Activated naive CD4-positive, alpha-beta T cell treated with anti-CD3 and anti-CD28 coated beads, Interleukin-2, amount 10 ng/mL, durations not matched to agents 5 hours and 36 hours (primary cell): Measurements from ENCODE around the gene GATA1. TPM values are rescaled to one million over a fixed set of nuclear protein-coding genes. Genes with fewer than 3 reads are reported as not detected.

ENCODE experiments used
- total RNA-seq, 2 experiments: library from RNA; stranded (reverse); gene quantifications; one replicate each; pipeline ENCODE4 v1.2.3, GENCODE V29; 2021

Gene GATA1
- total RNA-seq, result not detected

GRCh38 chrX:48786341-48786800, at the start of gene GATA1:
TSS of gene GATA1 (plus strand) at chrX:48786590. CDS start at chrX:48791110, 4,520 bp downstream.

DNA sequence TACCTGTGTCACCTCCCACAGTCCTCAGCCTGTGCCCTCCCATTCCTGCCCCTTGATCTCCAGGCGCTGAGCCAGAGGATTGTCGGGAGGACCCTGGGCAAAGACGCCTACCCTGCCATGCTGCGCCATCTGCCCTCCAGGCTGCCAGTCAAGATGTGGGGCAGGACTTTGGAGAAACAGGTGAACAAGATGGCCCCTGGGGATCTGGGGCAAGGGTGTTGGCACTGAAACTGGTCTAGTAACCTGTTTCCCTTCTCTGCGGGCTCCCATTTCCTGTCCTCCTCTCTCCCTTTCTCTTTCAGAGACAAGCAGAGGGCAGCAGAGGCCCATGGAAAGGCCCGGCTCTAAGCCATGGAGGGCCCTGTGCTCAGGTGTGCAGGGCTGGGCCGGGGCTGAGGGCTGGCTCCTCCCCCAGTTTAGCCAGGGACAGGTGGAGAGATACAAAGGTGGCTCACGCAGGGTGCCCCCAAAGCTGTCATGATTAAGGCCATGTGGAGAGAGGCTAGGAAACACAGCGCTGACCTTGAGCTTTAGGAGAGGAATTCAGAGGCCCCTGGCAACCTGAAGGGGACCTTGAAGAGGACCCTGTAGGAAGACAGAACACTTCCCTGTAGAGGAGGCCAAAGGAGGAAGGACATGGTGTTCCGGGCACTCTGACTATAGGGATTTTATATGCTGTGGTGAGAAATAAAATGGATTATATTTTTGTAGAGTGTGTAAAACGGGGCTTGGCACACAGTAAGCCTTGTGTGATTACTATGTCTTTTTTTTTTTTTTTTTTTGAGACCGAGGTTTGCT, 24.5 kb upstream of the GATA1 start, which contains the start of gene GLOD5:
Gene GLOD5, plus strand, starts transcription at position 74 of the 798 bp plus-strand sequence. Its CDS starts 44 bp downstream, at position 118.

GRCh38 chrX:48801280-48802088, 15.1 kb downstream of the GATA1 start, which contains the start of gene HDAC6:
TSS of gene HDAC6 (plus strand) at chrX:48802067. CDS start at chrX:48802693, 626 bp downstream.

GRCh38 chrX:48826135-48826875, 39.9 kb downstream of the GATA1 start, which contains the start of gene ERAS:
TSS of gene ERAS (plus strand) at chrX:48826513. CDS start at chrX:48829124, 2,611 bp downstream.

GRCh38 chrX:48835524-48836329, 49.3 kb downstream of the GATA1 start, which contains the start of gene PCSK1N:
TSS of gene PCSK1N (minus strand) at chrX:48835610. CDS start at chrX:48835532, 78 bp downstream.

Other genes with a start within 250 kb of the GATA1 start
- 10 to 100 TPM; 19.5 to 20.5 TPM for gene TBC1D25, start 246.9 kb upstream of the GATA1 start, total RNA-seq
- gene RBM3, start 212.1 kb upstream of the GATA1 start, total RNA-seq, result 100 to 1,000 TPM; 267 to 273 TPM
- 10 to 100 TPM; 54.1 to 56.9 TPM for gene WDR13, start 189.1 kb upstream of the GATA1 start, total RNA-seq
- gene WAS, start 102.8 kb upstream of the GATA1 start, total RNA-seq, result 100 to 1,000 TPM; 155 to 171 TPM
- gene SUV39H1, start 89.9 kb upstream of the GATA1 start, total RNA-seq, result 10 to 100 TPM; 22.9 to 24.2 TPM
- not detected for gene GLOD5, start 24.8 kb upstream of the GATA1 start, total RNA-seq
- 100 to 1,000 TPM; 103 to 104 TPM for gene HDAC6, start 15.5 kb downstream of the GATA1 start, total RNA-seq
- gene ERAS, start 39.9 kb downstream of the GATA1 start, total RNA-seq, result not detected
- under 1 TPM; 0.38 to 0.91 TPM for gene PCSK1N, start 49.0 kb downstream of the GATA1 start, total RNA-seq
- gene TIMM17B, start 111.2 kb downstream of the GATA1 start, total RNA-seq, result 10 to 100 TPM; 38.8 to 39.9 TPM
- 10 to 100 TPM; 93.7 to 97.5 TPM for gene PQBP1, start 111.3 kb downstream of the GATA1 start, total RNA-seq
- 10 to 100 TPM; 17.7 to 21.5 TPM for gene SLC35A2, start 125.1 kb downstream of the GATA1 start, total RNA-seq
- gene PIM2, start 132.4 kb downstream of the GATA1 start, total RNA-seq, result 100 to 1,000 TPM; 297 to 304 TPM
- 10 to 100 TPM; 54.1 to 55.2 TPM for gene OTUD5, start 171.0 kb downstream of the GATA1 start, total RNA-seq
- gene KCND1, start 185.3 kb downstream of the GATA1 start, total RNA-seq, result 1 to 10 TPM; 3.5 to 4.2 TPM
- gene GRIPAP1, start 215.7 kb downstream of the GATA1 start, total RNA-seq, result 100 to 1,000 TPM in 1 of 2 experiments, 10 to 100 TPM in 1; 97.9 to 104 TPM